Astrocyte of the cerebellum (primary cell): ENCODE data around the gene THOP1.

Experiments
- DNase-seq: peaks from one replicate; pipeline ENCODE4 v3.0.0-alpha.2; 2011; ENCODE audit warnings: low read depth
- H3K4me3 ChIP-seq: 2 replicates; pipeline ENCODE4 v1.5.1; 2011; ENCODE audit warnings: mild to moderate bottlenecking, low read depth, low read length, moderate library complexity
- CTCF ChIP-seq: IDR thresholded peaks from 2 replicates; pipeline ENCODE4 v1.5.1; 2012; ENCODE audit warnings: low read length, low read depth, moderate library complexity, mild to moderate bottlenecking; ENCODE audit errors: missing control alignments
- in situ Hi-C: cut with HindIII; loops from 2 replicates; pipeline ENCODE4 v1.10.0; 2017; ENCODE audit warnings: low sequenced_read_pairs

Gene THOP1

GRCh38 chr19:2837430-2837829 is 52.1 kb downstream of the THOP1 start:
- H3K4me3 ChIP-seq = no peak overlapping the region
- no peak for TF ChIP-seq CTCF
- in situ Hi-C loops = no loop called here
- no peak for DNase-seq

DNA sequence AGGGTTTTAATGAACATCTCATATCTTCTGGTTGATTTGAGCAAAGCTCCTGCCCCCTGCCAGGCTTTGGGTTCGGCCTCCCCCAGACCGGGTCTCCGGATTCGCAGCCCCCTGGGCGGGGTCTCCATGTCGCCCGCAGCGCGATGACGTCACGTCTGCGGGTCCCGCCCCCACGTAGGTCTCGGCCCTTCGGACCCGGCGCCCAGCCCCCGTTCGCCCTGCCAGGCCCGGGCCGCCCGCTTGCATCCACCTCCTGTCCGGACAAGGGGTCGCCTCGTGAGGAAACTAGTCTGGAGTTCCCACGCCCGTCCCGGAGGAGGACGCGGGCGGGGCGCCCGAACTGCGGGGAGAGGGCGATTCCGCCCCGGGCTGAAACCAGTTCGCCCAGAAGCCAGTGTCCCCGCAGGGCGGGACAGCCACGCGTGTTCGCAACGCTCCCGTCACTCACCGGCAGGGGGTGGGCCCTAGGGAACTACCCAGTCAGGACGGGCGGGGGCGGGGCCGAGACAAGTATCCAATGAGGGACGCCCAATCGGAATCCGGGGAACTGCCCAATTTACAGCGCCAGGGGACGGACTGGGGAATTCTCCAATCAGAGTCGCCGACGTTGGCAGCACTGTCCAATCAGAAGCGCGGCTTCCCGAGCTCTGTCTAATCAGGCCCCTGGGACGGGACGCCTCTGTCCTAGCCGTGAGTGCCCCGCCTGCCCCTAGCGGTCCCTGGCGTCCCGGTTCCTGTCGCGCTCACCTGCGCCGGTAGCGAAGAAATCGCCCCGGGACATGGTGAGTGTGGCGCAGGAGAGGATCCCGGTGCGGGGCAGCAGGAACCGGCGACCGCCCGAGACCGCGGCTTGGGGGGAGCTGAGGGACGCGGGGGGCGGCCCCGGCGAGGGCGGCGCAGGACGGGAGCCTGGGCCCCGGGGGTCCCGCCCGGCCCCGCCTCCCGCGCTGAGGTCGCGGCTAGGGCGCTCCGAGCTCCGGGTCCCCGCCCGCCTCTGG is 55.8 kb downstream of the THOP1 start, which contains the start of gene ZNF555:
Gene ZNF555, plus strand, starts transcription at position 682 of the 998 bp plus-strand sequence. Its CDS starts 98 bp downstream, at position 780.
- H3K4me3 ChIP-seq = peak within 1 kb of the TSS; percentile 75
- in situ Hi-C loops = no loop called here
- DNase-seq = peak; percentile 98
- peak; percentile 6 for TF ChIP-seq CTCF

DNA sequence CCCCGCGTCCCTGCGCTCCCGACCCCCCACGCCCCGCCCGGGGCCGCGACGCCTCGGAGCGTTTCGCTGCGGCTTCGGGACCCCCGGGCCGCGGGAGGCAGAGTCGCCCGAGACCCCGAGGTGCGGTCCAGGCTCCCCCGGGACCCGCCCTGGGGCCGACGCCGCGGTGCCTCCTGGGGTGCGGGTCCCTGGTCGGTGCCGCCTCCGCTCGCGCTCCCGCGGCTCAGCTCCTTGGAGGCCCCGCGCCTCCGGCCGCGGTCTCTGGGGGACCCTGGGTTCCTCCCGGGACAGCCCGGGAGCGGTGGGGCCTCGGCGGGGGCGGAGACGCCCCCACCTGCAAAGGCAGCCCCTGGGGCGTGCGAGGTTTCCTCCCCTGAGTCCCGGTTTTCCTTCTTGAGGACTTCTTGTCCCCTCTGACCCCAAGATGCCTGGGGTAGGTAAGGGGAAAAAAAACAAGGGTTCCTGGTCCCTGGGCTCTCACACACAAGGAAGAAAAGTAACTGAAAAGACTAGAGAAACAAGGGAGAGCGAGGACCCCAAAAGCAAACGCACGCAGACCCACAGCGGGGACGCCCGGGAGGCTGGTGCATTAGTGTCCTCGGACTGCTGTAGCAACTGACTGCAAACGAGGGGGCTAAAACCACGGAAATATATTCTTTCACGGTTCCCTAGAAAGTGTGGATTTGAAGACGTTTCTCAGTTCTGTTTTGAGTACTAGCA is 56.7 kb downstream of the THOP1 start:
- TF ChIP-seq CTCF = no peak
- H3K4me3 ChIP-seq = peak overlapping the region; percentile 75
- in situ Hi-C loops = no loop called here
- DNase-seq = no peak

GRCh38 chr19:2845107-2845506 is 59.8 kb downstream of the THOP1 start:
- no peak for DNase-seq
- in situ Hi-C loops = no loop called here
- no peak for TF ChIP-seq CTCF
- H3K4me3 ChIP-seq = no peak overlapping the region

- in situ Hi-C loops = no loop called here
- TF ChIP-seq CTCF = no peak
These were observed 61.0 kb downstream of the THOP1 start for GRCh38 chr19:2846180-2846894.

GRCh38 chr19:2847507-2847906 is 62.2 kb downstream of the THOP1 start:
- H3K4me3 ChIP-seq = no peak overlapping the region
- TF ChIP-seq CTCF = no peak
- DNase-seq = no peak
- in situ Hi-C loops = no loop called here

More at GRCh38 chr19:2846180-2846894, 61.0 kb downstream of the THOP1 start:
- no peak for DNase-seq
- no peak overlapping the region for H3K4me3 ChIP-seq
